ENCODE results near the gene PFKL.
A peak's percentile ranks its signal among the peaks of the same experiment; 100 is the strongest.

PFKL gene

GRCh38 chr21:44363278-44363677, 63.4 kb downstream of the PFKL start:
- no peaks in the 10 kb centered on the region for H3K4me1 ChIP-seq (ENCODE audit: insufficient read depth, poor library complexity, severe bottlenecking)
- no peaks in the 10 kb centered on the region for H3K9me3 ChIP-seq (ENCODE audit: severe bottlenecking)
- H3K4me3 ChIP-seq (ENCODE audit: severe bottlenecking): no peak overlapping the region
- H3K27me3 ChIP-seq (ENCODE audit: insufficient read depth, poor library complexity, severe bottlenecking): peaks cover 5% of the 10 kb centered on the region
- DNase-seq (ENCODE audit: low spot score): no peak
- no peaks in the 10 kb centered on the region for H3K36me3 ChIP-seq (ENCODE audit: low read depth)
- ATAC-seq (ENCODE audit: low read depth): no peak
- H3K27ac ChIP-seq (ENCODE audit: poor library complexity, severe bottlenecking): no peak overlapping the region
- no peak for TF ChIP-seq CTCF (IDR thresholded peaks at IDR 0.05; ENCODE audit: poor library complexity, severe bottlenecking)

- TF ChIP-seq CTCF (IDR thresholded peaks at IDR 0.05; ENCODE audit: poor library complexity, severe bottlenecking): no peak
- H3K4me3 ChIP-seq (ENCODE audit: severe bottlenecking): no peak overlapping the region
- H3K36me3 ChIP-seq (ENCODE audit: low read depth): no peaks in the 10 kb centered on the region
- DNase-seq (ENCODE audit: low spot score) (peak; percentile 58), ATAC-seq (ENCODE audit: low read depth) (no peak)
- peaks cover 14% of the 10 kb centered on the region for H3K27me3 ChIP-seq (ENCODE audit: insufficient read depth, poor library complexity, severe bottlenecking)
- no peak overlapping the region for H3K27ac ChIP-seq (ENCODE audit: poor library complexity, severe bottlenecking)
- no peaks in the 10 kb centered on the region for H3K9me3 ChIP-seq (ENCODE audit: severe bottlenecking)
- H3K4me1 ChIP-seq (ENCODE audit: insufficient read depth, poor library complexity, severe bottlenecking): no peaks in the 10 kb centered on the region
These were observed 64.5 kb downstream of the PFKL start for GRCh38 chr21:44364151-44365053.

- peak; percentile 33 for DNase-seq (ENCODE audit: low spot score)
- Histone ChIP-seq H3K4me3 (ENCODE audit: severe bottlenecking) (no peak overlapping the region), H3K4me1 (ENCODE audit: insufficient read depth, poor library complexity, severe bottlenecking) (no peaks in the 10 kb centered on the region), H3K36me3 (ENCODE audit: low read depth) (no peaks in the 10 kb centered on the region), H3K27ac (ENCODE audit: poor library complexity, severe bottlenecking) (no peak overlapping the region), H3K9me3 (ENCODE audit: severe bottlenecking) (no peaks in the 10 kb centered on the region), H3K27me3 (ENCODE audit: insufficient read depth, poor library complexity, severe bottlenecking) (peaks cover 14% of the 10 kb centered on the region)
- no peak for ATAC-seq (ENCODE audit: low read depth)
- TF ChIP-seq CTCF (IDR thresholded peaks at IDR 0.05; ENCODE audit: poor library complexity, severe bottlenecking): no peak
These were observed 65.6 kb downstream of the PFKL start for GRCh38 chr21:44365251-44365966.

GRCh38 chr21:44365967-44366585, 66.2 kb downstream of the PFKL start:
- no peak for ATAC-seq (ENCODE audit: low read depth)
- DNase-seq (ENCODE audit: low spot score): peak; percentile 42
- Histone ChIP-seq H3K27ac (ENCODE audit: poor library complexity, severe bottlenecking) (no peak overlapping the region), H3K36me3 (ENCODE audit: low read depth) (no peaks in the 10 kb centered on the region), H3K4me3 (ENCODE audit: severe bottlenecking) (no peak overlapping the region), H3K9me3 (ENCODE audit: severe bottlenecking) (no peaks in the 10 kb centered on the region), H3K27me3 (ENCODE audit: insufficient read depth, poor library complexity, severe bottlenecking) (peaks cover 14% of the 10 kb centered on the region), H3K4me1 (ENCODE audit: insufficient read depth, poor library complexity, severe bottlenecking) (no peaks in the 10 kb centered on the region)
- TF ChIP-seq CTCF (IDR thresholded peaks at IDR 0.05; ENCODE audit: poor library complexity, severe bottlenecking): no peak
